Measurements from ENCODE around the gene OR1J2.

DNA sequence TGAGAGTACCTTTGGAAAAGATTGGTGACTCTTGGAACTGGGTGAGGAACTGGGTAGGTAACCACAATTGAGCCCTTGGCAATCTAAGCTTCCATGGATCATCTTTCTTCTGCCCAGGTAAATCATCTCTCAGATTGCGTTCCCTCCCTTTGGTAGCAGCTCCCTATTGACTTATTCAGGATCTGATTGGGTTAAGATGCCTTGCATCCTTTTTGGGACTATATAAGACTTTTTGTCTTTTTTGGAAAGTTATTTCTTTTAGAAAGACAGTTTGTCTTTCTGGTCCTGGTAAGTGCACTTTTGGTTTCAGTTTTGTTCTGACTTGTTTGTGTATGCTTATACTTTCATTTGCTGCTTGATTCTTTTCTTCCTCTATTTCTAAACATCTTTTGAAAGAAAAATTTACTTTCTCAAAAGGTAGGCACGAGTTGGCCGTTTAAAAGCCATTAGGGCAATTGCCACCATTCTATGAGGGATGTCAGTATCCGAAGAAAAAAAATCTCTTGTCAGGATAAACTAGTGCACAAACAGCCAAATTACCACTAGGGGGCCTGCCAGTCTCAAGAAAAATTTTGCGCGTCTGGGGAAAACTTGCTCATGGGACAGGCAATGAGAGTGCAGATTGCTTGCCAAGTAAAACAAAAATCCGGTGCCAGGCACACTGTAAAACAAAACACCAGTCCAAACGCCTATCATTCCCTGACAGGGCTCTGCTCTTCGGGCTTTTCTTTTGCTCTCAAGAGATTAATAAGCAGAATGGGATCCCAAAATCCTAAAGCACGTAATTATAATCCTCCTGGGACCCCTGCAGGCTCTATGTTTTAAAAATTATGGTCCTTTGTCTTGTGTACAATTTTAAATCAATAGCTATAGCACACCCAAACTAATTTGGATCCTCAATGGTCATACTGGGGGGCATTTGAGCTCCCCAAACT is 45.7 kb upstream of the OR1J2 start:
- TF ChIP-seq EZH2 (IDR thresholded peaks at IDR 0.05; ENCODE audit: borderline replicate concordance, low read depth, low read length, severe bottlenecking) (no peak), CTCF (IDR thresholded peaks at IDR 0.05; ENCODE audit: borderline replicate concordance, extremely low read depth, low read length, poor library complexity, severe bottlenecking) (peak; percentile 83)
